PC-3 (cell line): ENCODE results near the gene RPP25.

ENCODE experiments used
- CTCF ChIP-seq: fragments of 300-600 bp; sonication (generic); conservative IDR thresholded peaks from 2 replicates; pipeline ENCODE4 v1.5.1; 2017; ENCODE audit warnings: antibody characterized with exemption, low read depth, mild to moderate bottlenecking, low read length
- EZH2 ChIP-seq: fragments of 300-600 bp; sonication (generic); IDR thresholded peaks from one replicate; pipeline ENCODE4 v1.6.1; 2017; ENCODE audit warnings: antibody characterized with exemption, mild to moderate bottlenecking, low read length; ENCODE audit not compliant: unreplicated experiment

- no peak for TF ChIP-seq CTCF
- no peak for TF ChIP-seq EZH2
Measured at GRCh38 chr15:74955017-74955416, 1.6 kb downstream of the RPP25 start.
